GM18505 (cell line): ENCODE results near the gene USP34.
"Not testable (repeated sequence)": the region's sequence is repeated elsewhere in the genome, so short reads cannot be mapped to it uniquely, and the experiment has no call there.

Experiments
- ATAC-seq: cut with Tn5 transposase; IDR thresholded peaks from one replicate; pipeline ENCODE4 v1.9.1; 2021; ENCODE audit not compliant: unreplicated experiment
- POLR2A ChIP-seq: IDR thresholded peaks from 4 replicates; pipeline ENCODE4 v1.6.1; 2011; ENCODE audit warnings: borderline replicate concordance; ENCODE audit not compliant: insufficient read depth, insufficient read length; ENCODE audit errors: extremely low read depth

The USP34 gene

DNA sequence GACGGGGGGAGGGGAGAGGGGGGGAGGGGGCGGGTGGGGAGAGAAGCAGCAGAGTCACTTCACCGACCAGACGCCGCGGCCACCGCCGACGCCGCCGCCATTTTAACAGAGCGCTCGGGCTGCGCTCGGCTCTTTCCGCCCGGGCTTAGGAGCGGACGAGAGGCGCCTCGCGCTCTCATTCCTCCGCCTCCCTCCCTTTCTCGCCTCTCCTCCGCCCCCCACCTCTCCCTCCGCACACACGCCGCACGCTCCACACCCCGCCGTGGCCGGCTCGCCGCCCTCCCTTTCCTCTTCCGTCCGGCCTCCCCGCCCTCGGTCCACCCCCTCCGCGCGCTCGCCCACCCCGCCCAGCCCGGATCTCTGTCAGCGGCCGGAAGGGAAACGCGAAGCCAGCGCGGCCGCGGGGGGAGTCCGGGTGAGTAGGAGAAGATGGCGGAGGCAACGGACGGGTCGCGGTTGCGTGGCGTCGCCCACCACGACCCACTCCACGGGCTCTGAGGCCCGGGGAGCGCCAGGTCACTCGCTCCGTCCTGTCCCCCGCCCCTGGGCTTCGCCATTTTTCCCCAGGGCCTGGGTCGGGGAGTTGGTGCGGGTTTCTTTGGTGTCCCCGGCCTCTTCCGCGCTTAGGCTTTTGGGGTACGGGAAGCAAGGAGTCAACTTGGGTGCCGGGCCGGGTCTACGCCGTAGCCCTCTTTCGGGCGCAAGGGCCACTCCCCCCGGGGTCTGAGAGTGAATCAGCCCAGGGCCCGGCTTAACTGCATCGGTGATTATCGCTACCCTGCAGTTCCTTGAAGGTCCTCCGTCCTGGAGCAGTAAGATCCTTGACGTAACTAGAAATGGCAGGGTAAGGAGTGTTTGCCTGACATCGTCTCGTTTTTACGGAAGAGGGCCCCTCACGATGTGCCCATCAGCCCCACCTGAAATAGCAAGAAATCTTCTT is at the start of gene USP34:
Gene USP34, minus strand, starts transcription at position 123 of the 940 bp plus-strand sequence. CDS start 395 bp downstream, outside the sequence.
- peak; percentile 95 for TF ChIP-seq POLR2A
- peak; percentile 79 for ATAC-seq

DNA sequence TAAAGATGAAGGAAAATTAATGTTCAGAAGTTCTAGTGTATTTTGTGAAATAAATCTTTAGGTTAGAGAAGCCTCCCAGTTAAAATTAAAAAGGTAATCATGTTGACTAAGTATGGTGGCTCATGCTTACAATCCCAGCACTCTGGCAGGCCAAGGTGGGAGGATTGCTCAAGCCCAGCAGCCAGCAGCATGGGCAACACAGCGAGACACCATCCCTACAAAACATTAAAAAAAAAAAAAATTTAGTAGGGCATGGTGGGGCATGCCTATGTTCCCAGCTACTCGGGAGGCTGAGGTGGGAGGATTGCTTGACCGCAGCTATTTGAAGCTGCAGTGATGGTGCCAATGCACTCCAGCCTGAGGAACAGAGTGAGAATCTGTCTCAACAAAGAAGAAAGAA is 49.4 kb upstream of the USP34 start:
- ATAC-seq, result no peak
- no peak for TF ChIP-seq POLR2A

- no peak for ATAC-seq
- no peak for TF ChIP-seq POLR2A
Observed at GRCh38 chr2:61512768-61513398, 42.0 kb upstream of the USP34 start.

DNA sequence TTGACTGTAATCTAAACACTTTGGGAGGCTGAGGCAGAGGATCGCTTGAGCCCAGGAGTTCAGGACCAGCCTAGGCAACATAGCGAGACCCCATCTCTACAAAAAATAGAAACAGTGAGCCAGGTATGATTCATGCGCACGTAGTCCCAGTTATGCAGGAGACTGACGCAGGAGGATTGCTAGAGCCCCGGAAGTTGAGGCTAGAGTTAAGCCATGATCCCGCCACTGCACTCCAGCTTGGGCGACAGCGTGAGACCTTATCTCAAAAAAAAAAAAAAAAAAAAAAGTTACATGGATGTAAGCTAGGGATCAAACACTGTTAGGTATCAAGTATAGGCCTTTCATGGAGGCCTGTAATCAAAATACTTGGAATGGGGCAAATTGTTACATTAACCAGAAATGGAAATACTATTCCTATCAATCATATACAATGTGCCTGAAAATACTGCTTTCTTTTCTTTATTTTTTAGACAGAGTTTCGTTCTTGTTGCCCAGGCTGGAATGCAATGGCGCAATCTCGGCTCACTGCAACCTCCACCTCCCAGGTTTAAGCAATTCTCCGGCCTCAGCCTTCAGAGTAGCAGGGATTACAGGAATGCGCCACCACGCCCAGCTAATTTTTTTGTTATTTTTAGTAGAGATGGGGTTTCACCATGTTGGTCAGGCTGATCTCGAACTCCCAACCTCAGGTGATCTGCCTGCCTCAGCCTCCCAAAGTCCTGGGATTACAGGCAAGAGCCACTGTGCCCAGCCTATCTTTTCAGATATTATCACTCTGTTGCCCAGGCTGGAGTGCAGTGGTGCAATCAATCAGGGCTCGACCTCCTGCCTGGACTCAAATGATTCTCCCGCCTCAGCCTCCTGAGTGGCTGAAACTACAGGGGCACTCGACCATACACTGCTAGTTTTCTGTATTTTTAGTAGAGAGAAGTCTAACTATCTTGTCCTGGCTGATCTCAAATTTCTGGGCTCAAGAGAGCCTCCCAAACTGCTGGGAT is 40.1 kb upstream of the USP34 start:
- no peak for TF ChIP-seq POLR2A
- no peak for ATAC-seq

- ATAC-seq, result no peak
- TF ChIP-seq POLR2A, result no peak
Observed at GRCh38 chr2:61504949-61505348, 34.1 kb upstream of the USP34 start.

GRCh38 chr2:61499060-61499459 is 28.2 kb upstream of the USP34 start:
- ATAC-seq, result no peak
- no peak for TF ChIP-seq POLR2A

DNA sequence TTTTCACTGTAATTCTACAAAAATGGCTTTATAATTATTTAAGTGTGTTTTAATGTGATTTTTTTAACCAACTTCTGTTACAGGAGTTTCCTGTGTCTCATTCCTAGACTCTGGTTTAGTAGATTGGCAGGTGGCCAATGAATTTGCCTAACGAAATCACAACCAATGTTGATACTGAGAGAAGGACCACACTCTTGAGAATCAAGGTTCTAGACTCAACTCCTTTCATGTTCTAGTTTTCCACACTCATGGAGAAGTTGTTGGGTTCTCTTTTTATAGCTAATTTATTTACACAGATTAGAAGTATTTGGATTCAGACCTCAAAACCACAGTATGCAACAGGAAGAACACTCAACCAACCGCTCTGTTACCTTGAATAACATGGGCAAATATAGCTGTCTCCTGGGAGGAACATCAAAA is 22.6 kb upstream of the USP34 start:
- no peak for TF ChIP-seq POLR2A
- no peak for ATAC-seq

GRCh38 chr2:61492476-61492875 is 21.6 kb upstream of the USP34 start:
- no peak for ATAC-seq
- no peak for TF ChIP-seq POLR2A

DNA sequence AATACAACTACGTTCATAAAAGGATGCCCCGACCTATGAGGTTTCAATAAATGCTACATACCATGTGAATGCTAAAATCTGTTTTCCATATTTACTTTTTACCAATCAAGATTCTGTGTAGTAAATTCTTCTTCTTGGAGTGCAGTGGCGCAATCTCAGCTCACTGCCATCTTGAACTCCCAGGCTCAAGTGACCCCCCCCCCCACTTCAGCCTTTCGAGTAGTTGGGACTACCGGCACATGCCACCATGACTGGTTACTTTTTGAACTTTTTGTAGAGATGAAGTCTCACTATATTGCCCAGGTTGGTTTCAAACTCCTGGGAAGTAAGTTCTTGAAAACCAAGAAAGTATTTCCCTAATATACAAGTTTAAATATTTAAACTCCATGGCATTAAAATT is 14.4 kb upstream of the USP34 start:
- TF ChIP-seq POLR2A, result no peak
- ATAC-seq, result no peak

GRCh38 chr2:61478086-61478485 is 7.2 kb upstream of the USP34 start:
- ATAC-seq, result no peak
- TF ChIP-seq POLR2A, result no peak

- not testable (repeated sequence) for ATAC-seq
- peak; percentile 40 for TF ChIP-seq POLR2A
Observed at GRCh38 chr2:61476929-61477589, 6.2 kb upstream of the USP34 start.
